ENCODE data around the gene MRPL53.

MRPL53 gene

GRCh38 chr2:74454654-74455511 is 17.6 kb downstream of the MRPL53 start, which contains the start of gene INO80B (continued):
- TF ChIP-seq ZNF510 (tag by site-specific recombination; IDR thresholded peaks at IDR 0.05; ENCODE audit: insufficient replicate concordance), result no peak
- no peak for TF ChIP-seq ZNF654 (tag by site-specific recombination; IDR thresholded peaks at IDR 0.05; ENCODE audit: low read depth)
- peak; percentile 49 for TF ChIP-seq ZBTB8A (tag by site-specific recombination; IDR thresholded peaks at IDR 0.05)
- TF ChIP-seq WT1 (tag by site-specific recombination; IDR thresholded peaks at IDR 0.05), result peak; percentile 28; the same call in 1 of the 2 replicates
- TF ChIP-seq, protein P1, sequence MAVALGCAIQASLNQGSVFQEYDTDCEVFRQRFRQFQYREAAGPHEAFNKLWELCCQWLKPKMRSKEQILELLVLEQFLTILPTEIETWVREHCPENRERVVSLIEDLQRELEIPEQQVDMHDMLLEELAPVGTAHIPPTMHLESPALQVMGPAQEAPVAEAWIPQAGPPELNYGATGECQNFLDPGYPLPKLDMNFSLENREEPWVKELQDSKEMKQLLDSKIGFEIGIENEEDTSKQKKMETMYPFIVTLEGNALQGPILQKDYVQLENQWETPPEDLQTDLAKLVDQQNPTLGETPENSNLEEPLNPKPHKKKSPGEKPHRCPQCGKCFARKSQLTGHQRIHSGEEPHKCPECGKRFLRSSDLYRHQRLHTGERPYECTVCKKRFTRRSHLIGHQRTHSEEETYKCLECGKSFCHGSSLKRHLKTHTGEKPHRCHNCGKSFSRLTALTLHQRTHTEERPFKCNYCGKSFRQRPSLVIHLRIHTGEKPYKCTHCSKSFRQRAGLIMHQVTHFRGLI (tag by site-specific recombination; IDR thresholded peaks at IDR 0.05), result peak; percentile 71
- peak; percentile 36 for TF ChIP-seq ZBTB26 (tag by site-specific recombination; optimal IDR thresholded peaks at IDR 0.05)
- TF ChIP-seq OVOL3 (tag by site-specific recombination; IDR thresholded peaks at IDR 0.05), result no peak
- TF ChIP-seq ZNF677 (tag by site-specific recombination; IDR thresholded peaks at IDR 0.05), result no peak
- peak; percentile 91 for TF ChIP-seq YY2 (tag by site-specific recombination; IDR thresholded peaks at IDR 0.05)
- TF ChIP-seq ZNF16 (tag by site-specific recombination; IDR thresholded peaks at IDR 0.05; ENCODE audit: low read depth), result no peak
- TF ChIP-seq, protein P2, sequence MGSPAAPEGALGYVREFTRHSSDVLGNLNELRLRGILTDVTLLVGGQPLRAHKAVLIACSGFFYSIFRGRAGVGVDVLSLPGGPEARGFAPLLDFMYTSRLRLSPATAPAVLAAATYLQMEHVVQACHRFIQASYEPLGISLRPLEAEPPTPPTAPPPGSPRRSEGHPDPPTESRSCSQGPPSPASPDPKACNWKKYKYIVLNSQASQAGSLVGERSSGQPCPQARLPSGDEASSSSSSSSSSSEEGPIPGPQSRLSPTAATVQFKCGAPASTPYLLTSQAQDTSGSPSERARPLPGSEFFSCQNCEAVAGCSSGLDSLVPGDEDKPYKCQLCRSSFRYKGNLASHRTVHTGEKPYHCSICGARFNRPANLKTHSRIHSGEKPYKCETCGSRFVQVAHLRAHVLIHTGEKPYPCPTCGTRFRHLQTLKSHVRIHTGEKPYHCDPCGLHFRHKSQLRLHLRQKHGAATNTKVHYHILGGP (tag by site-specific recombination; IDR thresholded peaks at IDR 0.05), result no peak
- TF ChIP-seq ZNF292 (tag by site-specific recombination; IDR thresholded peaks at IDR 0.05; ENCODE audit: borderline replicate concordance, low read depth), result no peak
- TF ChIP-seq ZNF416 (tag by site-specific recombination; IDR thresholded peaks at IDR 0.05), result no peak
- TF ChIP-seq KLF9 (tag by site-specific recombination; IDR thresholded peaks at IDR 0.05; ENCODE audit: low read depth), result peak; percentile 99
- peak; percentile 85; the same call in 1 of the 2 replicates for TF ChIP-seq ZNF391 (tag by site-specific recombination; IDR thresholded peaks at IDR 0.05; ENCODE audit: borderline replicate concordance, low read depth)
- peak; percentile 41; the same call in 1 of the 2 replicates for TF ChIP-seq ZSCAN30 (tag by site-specific recombination; IDR thresholded peaks at IDR 0.05)
- TF ChIP-seq ZNF785 (tag by site-specific recombination; IDR thresholded peaks at IDR 0.05), result no peak
- TF ChIP-seq, protein P3, sequence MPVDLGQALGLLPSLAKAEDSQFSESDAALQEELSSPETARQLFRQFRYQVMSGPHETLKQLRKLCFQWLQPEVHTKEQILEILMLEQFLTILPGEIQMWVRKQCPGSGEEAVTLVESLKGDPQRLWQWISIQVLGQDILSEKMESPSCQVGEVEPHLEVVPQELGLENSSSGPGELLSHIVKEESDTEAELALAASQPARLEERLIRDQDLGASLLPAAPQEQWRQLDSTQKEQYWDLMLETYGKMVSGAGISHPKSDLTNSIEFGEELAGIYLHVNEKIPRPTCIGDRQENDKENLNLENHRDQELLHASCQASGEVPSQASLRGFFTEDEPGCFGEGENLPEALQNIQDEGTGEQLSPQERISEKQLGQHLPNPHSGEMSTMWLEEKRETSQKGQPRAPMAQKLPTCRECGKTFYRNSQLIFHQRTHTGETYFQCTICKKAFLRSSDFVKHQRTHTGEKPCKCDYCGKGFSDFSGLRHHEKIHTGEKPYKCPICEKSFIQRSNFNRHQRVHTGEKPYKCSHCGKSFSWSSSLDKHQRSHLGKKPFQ (tag by site-specific recombination; IDR thresholded peaks at IDR 0.05), result no peak
- TF ChIP-seq ZFP37 (tag by site-specific recombination; IDR thresholded peaks at IDR 0.05), result peak; percentile 85
- TF ChIP-seq ZNF239 (tag by site-specific recombination; IDR thresholded peaks at IDR 0.05), result no peak
- peak; percentile 92 for TF ChIP-seq SP7 (tag by site-specific recombination; IDR thresholded peaks at IDR 0.05)
- no peak for TF ChIP-seq ZNF776 (tag by site-specific recombination; IDR thresholded peaks at IDR 0.05; ENCODE audit: borderline replicate concordance)
- no peak for TF ChIP-seq ZNF830 (tag by site-specific recombination; IDR thresholded peaks at IDR 0.05; ENCODE audit: low read depth)
- TF ChIP-seq ZNF704 (tag by site-specific recombination; IDR thresholded peaks at IDR 0.05), result no peak
- TF ChIP-seq ZNF169 (tag by site-specific recombination; IDR thresholded peaks at IDR 0.05), result no peak
- TF ChIP-seq ZNF558 (tag by site-specific recombination; IDR thresholded peaks at IDR 0.05), result peak; percentile 31; the same call in 1 of the 2 replicates
- TF ChIP-seq RBAK (tag by site-specific recombination; IDR thresholded peaks at IDR 0.05), result no peak
- peak; percentile 98 for TF ChIP-seq SCRT2 (tag by site-specific recombination; IDR thresholded peaks at IDR 0.05)
- TF ChIP-seq, protein P4, sequence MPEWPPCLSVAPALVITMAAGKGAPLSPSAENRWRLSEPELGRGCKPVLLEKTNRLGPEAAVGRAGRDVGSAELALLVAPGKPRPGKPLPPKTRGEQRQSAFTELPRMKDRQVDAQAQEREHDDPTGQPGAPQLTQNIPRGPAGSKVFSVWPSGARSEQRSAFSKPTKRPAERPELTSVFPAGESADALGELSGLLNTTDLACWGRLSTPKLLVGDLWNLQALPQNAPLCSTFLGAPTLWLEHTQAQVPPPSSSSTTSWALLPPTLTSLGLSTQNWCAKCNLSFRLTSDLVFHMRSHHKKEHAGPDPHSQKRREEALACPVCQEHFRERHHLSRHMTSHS (tag by site-specific recombination; IDR thresholded peaks at IDR 0.05), result no peak
- TF ChIP-seq, protein P5, sequence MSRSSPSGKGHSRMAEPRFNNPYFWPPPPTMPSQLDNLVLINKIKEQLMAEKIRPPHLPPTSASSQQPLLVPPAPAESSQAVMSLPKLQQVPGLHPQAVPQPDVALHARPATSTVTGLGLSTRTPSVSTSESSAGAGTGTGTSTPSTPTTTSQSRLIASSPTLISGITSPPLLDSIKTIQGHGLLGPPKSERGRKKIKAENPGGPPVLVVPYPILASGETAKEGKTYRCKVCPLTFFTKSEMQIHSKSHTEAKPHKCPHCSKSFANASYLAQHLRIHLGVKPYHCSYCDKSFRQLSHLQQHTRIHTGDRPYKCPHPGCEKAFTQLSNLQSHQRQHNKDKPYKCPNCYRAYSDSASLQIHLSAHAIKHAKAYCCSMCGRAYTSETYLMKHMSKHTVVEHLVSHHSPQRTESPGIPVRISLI (tag by site-specific recombination; IDR thresholded peaks at IDR 0.05), result peak; percentile 48; the same call in 1 of the 2 replicates
- TF ChIP-seq EGR2 (tag by site-specific recombination; IDR thresholded peaks at IDR 0.05; ENCODE audit: low read depth), result 0 out of 2 replicates have a peak, but pooled peaks have one; percentile 16

Data from HEK293 (cell line).